Measurements from ENCODE around the gene ABHD8. TPM values are rescaled to one million over a fixed set of nuclear protein-coding genes. Genes with fewer than 3 reads are reported as not detected.

ABHD8 gene
- total RNA-seq, 1 experiment from 2014 or later, result 13.2 TPM

DNA sequence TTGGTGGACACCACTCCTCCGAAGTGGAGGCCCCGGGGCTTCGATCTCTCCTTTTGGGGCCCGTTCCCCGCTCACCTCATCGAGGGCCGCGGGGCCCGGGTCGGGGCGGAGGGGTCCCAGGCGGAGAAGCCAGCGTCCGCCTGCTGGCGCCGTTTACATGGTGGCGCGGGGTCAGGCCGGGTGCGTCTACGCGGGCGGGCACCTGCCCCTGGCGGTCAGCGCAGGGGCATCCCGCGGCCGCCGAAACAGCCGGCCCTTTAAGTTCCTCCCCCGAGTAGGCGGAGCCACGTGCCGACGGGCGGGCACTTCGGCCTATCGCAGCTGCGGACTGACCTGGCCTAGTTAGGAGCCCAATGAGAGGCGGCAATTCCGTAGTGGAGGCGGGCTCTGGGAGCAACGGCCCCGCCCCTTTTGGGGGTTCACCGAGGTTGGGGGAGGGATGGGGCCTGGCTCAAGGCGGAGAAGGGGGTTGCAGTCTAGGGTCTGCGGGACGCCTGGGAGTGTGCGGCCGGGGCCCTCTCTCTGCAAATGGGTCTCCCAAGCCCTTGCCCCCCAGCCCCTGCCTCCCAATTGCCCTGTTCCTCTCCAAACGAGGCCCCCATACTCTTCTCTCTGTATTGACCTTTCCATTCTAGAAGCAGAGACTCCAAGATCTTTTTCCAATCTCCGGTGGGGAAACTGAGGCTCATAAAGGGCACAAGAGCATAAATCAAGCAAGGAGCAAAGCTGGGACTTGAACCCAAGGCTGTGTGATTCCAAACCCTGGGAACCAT is at the start of gene ABHD8 (continued):
- TF ChIP-seq, protein P1, sequence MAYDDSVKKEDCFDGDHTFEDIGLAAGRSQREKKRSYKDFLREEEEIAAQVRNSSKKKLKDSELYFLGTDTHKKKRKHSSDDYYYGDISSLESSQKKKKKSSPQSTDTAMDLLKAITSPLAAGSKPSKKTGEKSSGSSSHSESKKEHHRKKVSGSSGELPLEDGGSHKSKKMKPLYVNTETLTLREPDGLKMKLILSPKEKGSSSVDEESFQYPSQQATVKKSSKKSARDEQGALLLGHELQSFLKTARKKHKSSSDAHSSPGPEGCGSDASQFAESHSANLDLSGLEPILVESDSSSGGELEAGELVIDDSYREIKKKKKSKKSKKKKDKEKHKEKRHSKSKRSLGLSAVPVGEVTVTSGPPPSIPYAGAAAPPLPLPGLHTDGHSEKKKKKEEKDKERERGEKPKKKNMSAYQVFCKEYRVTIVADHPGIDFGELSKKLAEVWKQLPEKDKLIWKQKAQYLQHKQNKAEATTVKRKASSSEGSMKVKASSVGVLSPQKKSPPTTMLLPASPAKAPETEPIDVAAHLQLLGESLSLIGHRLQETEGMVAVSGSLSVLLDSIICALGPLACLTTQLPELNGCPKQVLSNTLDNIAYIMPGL (CRISPR knock-in tag; IDR thresholded peaks at IDR 0.05), result peak; percentile 93
- TF ChIP-seq, protein P2, sequence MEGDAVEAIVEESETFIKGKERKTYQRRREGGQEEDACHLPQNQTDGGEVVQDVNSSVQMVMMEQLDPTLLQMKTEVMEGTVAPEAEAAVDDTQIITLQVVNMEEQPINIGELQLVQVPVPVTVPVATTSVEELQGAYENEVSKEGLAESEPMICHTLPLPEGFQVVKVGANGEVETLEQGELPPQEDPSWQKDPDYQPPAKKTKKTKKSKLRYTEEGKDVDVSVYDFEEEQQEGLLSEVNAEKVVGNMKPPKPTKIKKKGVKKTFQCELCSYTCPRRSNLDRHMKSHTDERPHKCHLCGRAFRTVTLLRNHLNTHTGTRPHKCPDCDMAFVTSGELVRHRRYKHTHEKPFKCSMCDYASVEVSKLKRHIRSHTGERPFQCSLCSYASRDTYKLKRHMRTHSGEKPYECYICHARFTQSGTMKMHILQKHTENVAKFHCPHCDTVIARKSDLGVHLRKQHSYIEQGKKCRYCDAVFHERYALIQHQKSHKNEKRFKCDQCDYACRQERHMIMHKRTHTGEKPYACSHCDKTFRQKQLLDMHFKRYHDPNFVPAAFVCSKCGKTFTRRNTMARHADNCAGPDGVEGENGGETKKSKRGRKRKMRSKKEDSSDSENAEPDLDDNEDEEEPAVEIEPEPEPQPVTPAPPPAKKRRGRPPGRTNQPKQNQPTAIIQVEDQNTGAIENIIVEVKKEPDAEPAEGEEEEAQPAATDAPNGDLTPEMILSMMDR (IDR thresholded peaks at IDR 0.05), result 0 out of 2 replicates have a peak, but pooled peaks have one; percentile 21
- peak; percentile 87 for TF ChIP-seq NFYB (CRISPR knock-in tag; conservative IDR thresholded peaks at IDR 0.05; ENCODE audit: low read depth)
- TF ChIP-seq ETV6 (CRISPR knock-in tag; IDR thresholded peaks at IDR 0.05), result peak; percentile 72; the same call in 1 of the 2 replicates
- TF ChIP-seq RORB (CRISPR knock-in tag; IDR thresholded peaks at IDR 0.05), result no peak
- no peak for TF ChIP-seq SOX15 (CRISPR knock-in tag; IDR thresholded peaks at IDR 0.05)
- no peak for TF ChIP-seq SMAD3 (CRISPR knock-in tag; IDR thresholded peaks at IDR 0.05; ENCODE audit: borderline replicate concordance)
- no peak for TF ChIP-seq ELF4 (CRISPR knock-in tag; IDR thresholded peaks at IDR 0.05; ENCODE audit: low read depth)
- no peak for TF ChIP-seq NFE2L1 (CRISPR knock-in tag; IDR thresholded peaks at IDR 0.05)
- TF ChIP-seq, protein P3, sequence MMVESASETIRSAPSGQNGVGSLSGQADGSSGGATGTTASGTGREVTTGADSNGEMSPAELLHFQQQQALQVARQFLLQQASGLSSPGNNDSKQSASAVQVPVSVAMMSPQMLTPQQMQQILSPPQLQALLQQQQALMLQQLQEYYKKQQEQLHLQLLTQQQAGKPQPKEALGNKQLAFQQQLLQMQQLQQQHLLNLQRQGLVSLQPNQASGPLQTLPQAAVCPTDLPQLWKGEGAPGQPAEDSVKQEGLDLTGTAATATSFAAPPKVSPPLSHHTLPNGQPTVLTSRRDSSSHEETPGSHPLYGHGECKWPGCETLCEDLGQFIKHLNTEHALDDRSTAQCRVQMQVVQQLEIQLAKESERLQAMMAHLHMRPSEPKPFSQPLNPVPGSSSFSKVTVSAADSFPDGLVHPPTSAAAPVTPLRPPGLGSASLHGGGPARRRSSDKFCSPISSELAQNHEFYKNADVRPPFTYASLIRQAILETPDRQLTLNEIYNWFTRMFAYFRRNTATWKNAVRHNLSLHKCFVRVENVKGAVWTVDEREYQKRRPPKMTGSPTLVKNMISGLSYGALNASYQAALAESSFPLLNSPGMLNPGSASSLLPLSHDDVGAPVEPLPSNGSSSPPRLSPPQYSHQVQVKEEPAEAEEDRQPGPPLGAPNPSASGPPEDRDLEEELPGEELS (CRISPR knock-in tag; IDR thresholded peaks at IDR 0.05), result no peak
- TF ChIP-seq, protein P4, sequence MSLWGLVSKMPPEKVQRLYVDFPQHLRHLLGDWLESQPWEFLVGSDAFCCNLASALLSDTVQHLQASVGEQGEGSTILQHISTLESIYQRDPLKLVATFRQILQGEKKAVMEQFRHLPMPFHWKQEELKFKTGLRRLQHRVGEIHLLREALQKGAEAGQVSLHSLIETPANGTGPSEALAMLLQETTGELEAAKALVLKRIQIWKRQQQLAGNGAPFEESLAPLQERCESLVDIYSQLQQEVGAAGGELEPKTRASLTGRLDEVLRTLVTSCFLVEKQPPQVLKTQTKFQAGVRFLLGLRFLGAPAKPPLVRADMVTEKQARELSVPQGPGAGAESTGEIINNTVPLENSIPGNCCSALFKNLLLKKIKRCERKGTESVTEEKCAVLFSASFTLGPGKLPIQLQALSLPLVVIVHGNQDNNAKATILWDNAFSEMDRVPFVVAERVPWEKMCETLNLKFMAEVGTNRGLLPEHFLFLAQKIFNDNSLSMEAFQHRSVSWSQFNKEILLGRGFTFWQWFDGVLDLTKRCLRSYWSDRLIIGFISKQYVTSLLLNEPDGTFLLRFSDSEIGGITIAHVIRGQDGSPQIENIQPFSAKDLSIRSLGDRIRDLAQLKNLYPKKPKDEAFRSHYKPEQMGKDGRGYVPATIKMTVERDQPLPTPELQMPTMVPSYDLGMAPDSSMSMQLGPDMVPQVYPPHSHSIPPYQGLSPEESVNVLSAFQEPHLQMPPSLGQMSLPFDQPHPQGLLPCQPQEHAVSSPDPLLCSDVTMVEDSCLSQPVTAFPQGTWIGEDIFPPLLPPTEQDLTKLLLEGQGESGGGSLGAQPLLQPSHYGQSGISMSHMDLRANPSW (CRISPR knock-in tag; conservative IDR thresholded peaks at IDR 0.05; ENCODE audit: low read depth), result no peak
- TF ChIP-seq ZNF263 (CRISPR knock-in tag; IDR thresholded peaks at IDR 0.05; ENCODE audit: low read depth), result no peak
- peak; percentile 90 for TF ChIP-seq USF1 (CRISPR knock-in tag; IDR thresholded peaks at IDR 0.05)
- no peak for TF ChIP-seq TEAD4 (CRISPR knock-in tag; IDR thresholded peaks at IDR 0.05)
- TF ChIP-seq ZNF671 (CRISPR knock-in tag; IDR thresholded peaks at IDR 0.05), result no peak
- no peak for TF ChIP-seq JUN (CRISPR knock-in tag; IDR thresholded peaks at IDR 0.05)
- TF ChIP-seq ZNF219 (CRISPR knock-in tag; IDR thresholded peaks at IDR 0.05; ENCODE audit: borderline replicate concordance), result no peak
- no peak for TF ChIP-seq ATF6 (CRISPR knock-in tag; IDR thresholded peaks at IDR 0.05)
- no peak for TF ChIP-seq NR3C1 (CRISPR knock-in tag; conservative IDR thresholded peaks at IDR 0.05; ENCODE audit: low read depth)
- TF ChIP-seq MYBL2 (CRISPR knock-in tag; IDR thresholded peaks at IDR 0.05), result 0 out of 2 replicates have a peak, but pooled peaks have one; percentile 72
- TF ChIP-seq, protein P5, sequence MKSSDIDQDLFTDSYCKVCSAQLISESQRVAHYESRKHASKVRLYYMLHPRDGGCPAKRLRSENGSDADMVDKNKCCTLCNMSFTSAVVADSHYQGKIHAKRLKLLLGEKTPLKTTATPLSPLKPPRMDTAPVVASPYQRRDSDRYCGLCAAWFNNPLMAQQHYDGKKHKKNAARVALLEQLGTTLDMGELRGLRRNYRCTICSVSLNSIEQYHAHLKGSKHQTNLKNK (CRISPR knock-in tag; IDR thresholded peaks at IDR 0.05), result no peak
- no peak for TF ChIP-seq OVOL2 (CRISPR knock-in tag; IDR thresholded peaks at IDR 0.05; ENCODE audit: borderline replicate concordance)
- TF ChIP-seq, protein P6, sequence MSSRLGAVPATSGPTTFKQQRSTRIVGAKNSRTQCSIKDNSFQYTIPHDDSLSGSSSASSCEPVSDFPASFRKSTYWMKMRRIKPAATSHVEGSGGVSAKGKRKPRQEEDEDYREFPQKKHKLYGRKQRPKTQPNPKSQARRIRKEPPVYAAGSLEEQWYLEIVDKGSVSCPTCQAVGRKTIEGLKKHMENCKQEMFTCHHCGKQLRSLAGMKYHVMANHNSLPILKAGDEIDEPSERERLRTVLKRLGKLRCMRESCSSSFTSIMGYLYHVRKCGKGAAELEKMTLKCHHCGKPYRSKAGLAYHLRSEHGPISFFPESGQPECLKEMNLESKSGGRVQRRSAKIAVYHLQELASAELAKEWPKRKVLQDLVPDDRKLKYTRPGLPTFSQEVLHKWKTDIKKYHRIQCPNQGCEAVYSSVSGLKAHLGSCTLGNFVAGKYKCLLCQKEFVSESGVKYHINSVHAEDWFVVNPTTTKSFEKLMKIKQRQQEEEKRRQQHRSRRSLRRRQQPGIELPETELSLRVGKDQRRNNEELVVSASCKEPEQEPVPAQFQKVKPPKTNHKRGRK (CRISPR knock-in tag; IDR thresholded peaks at IDR 0.05; ENCODE audit: borderline replicate concordance), result no peak

Data from WTC11 (cell line).